ENCODE results near the gene CTIF. TPM values are rescaled to one million over a fixed set of nuclear protein-coding genes. Genes with fewer than 3 reads are reported as not detected.

CTIF gene
- total RNA-seq, 3 donors from 2014 or later = 13.2 to 50.3 (median 19.6) TPM

DNA sequence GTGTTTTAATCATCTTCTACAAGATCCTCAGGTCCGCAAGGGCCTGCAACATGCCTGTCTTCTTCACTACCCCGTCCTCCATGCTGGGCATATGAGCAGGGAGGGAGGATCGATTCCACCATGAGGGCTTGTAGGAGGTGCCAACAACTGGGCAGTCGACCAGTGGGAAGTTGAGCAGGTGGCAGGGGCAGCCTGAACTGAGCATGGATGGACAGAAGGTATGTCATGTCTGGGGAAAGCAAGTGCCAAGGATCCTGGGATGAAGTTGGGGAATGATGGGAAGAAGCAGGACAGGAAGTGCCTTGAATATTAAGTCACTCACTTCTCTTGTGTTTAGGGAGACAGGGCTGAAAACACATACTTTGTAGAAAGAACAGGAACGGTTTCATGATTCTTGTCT is 44.7 kb downstream of the CTIF start:
- H3K9me3 ChIP-seq = no peaks in the 10 kb centered on the region
- TF ChIP-seq, protein P1, sequence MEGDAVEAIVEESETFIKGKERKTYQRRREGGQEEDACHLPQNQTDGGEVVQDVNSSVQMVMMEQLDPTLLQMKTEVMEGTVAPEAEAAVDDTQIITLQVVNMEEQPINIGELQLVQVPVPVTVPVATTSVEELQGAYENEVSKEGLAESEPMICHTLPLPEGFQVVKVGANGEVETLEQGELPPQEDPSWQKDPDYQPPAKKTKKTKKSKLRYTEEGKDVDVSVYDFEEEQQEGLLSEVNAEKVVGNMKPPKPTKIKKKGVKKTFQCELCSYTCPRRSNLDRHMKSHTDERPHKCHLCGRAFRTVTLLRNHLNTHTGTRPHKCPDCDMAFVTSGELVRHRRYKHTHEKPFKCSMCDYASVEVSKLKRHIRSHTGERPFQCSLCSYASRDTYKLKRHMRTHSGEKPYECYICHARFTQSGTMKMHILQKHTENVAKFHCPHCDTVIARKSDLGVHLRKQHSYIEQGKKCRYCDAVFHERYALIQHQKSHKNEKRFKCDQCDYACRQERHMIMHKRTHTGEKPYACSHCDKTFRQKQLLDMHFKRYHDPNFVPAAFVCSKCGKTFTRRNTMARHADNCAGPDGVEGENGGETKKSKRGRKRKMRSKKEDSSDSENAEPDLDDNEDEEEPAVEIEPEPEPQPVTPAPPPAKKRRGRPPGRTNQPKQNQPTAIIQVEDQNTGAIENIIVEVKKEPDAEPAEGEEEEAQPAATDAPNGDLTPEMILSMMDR (IDR thresholded peaks at IDR 0.05) = no peak
- ATAC-seq = no peak

DNA sequence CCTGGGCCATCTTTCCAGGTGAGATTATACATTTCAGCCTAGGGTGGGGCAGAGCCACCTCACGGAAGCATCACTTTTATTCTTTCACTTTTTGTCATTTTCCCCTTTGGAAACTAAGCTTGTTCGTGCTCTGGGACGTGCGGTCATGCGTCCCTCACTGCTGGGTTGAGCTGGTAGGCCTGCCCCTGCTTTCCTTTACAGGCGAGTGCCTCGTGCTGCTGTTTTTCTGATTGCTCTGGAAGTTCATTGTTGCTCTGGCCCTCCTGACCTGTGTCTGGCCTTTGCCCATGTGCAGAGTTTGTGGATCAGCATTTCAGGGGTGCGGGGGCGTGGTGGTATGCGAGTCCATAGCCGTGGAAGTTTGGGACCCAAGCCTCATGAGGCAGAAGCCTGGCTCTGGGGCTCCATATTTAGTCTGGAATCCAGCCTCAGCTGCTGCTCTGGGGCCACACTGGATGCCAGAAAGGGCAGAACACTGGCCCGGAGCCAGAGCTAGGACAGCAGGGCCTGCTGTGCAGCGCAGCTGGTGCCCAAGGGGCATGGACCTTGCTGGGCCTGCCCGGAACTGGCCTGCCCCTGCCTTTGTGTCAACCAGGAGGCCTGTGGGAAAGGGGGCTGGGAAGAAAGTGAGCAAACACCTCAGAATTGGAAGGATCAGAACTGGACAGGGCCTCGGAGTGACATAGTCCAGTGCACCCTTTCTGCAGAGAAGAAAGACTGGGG is 51.1 kb downstream of the CTIF start:
- no peaks in the 10 kb centered on the region for H3K9me3 ChIP-seq
- H3K4me3 ChIP-seq = no peak overlapping the region
- TF ChIP-seq, protein P1 (IDR thresholded peaks at IDR 0.05) = no peak
- no peaks in the 10 kb centered on the region for H3K4me1 ChIP-seq (ENCODE audit: low read depth)
- H3K36me3 ChIP-seq (ENCODE audit: low read depth) = no peaks in the 10 kb centered on the region
- no peak for ATAC-seq
- no peak for DNase-seq
- intact Hi-C loops (cut with DNase I, micrococcal nuclease) = no loop called here

More for the DNA sequence above, 44.7 kb downstream of the CTIF start:
- H3K4me3 ChIP-seq = no peak overlapping the region
- no peaks in the 10 kb centered on the region for H3K36me3 ChIP-seq (ENCODE audit: low read depth)
- intact Hi-C loops (cut with DNase I, micrococcal nuclease) = no loop called here
- H3K4me1 ChIP-seq (ENCODE audit: low read depth) = no peaks in the 10 kb centered on the region
- DNase-seq = no peak

DNA sequence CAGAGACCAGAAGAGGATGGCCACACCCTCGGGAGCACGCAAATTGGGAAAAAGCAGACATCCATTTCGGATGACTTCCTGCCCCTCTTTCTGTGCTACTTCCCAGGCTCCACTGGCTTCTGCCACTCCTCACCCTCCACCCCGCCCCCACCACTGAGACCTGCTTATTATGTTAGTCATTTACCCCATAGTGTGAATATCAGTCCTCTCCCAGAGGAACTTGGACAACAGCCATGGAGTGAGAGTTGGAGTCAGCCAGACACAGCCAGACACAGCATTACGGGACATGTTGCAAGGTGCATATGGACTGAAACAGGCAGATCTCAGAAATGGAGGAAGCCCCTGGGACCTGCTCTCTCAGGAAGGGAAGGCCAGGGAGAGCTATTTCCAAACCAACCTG is 51.8 kb downstream of the CTIF start:
- ATAC-seq = no peak
- TF ChIP-seq, protein P1 (IDR thresholded peaks at IDR 0.05) = no peak
- no peak for DNase-seq
- H3K9me3 ChIP-seq = no peaks in the 10 kb centered on the region
- no peaks in the 10 kb centered on the region for H3K4me1 ChIP-seq (ENCODE audit: low read depth)
- H3K36me3 ChIP-seq (ENCODE audit: low read depth) = no peaks in the 10 kb centered on the region
- H3K4me3 ChIP-seq = no peak overlapping the region
- intact Hi-C loops (cut with DNase I, micrococcal nuclease) = no loop called here

DNA sequence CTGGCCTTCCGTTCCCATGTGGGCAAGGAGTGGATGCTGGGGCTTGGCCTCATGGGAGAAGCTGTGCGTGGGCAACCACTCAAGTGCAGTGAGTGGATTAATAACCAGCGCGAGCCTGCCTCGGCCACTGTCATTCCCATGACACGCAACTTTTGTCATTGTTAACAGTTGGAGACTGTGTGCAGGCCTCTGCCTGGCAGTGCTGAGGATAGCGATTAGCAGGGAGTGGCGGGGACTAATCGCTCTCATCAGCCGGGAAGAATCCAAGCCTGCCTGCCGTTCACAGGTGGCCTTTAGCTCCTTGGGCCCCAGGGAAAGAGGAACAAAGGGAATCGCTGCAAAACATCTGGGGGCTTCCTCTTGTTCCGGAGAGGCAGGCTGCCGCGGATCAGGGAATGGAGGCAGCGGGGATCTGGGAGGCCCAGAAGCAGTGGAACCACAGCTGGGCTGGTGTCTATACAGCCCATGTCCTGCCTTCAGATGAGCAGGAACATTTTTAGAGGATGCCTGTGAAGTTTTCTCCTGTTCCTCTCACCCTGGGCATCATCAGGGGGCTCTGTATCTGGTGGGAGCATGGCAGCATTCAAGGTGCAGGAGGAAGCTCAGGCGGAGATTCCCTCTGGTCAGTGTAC is 53.8 kb downstream of the CTIF start:
- ATAC-seq = no peak
- TF ChIP-seq, protein P1 (IDR thresholded peaks at IDR 0.05) = no peak
- Histone ChIP-seq H3K36me3 (ENCODE audit: low read depth) (no peaks in the 10 kb centered on the region), H3K9me3 (no peaks in the 10 kb centered on the region), H3K4me1 (ENCODE audit: low read depth) (no peaks in the 10 kb centered on the region), H3K4me3 (no peak overlapping the region)
- intact Hi-C loops (cut with DNase I, micrococcal nuclease) = no loop called here
- DNase-seq = no peak

DNA sequence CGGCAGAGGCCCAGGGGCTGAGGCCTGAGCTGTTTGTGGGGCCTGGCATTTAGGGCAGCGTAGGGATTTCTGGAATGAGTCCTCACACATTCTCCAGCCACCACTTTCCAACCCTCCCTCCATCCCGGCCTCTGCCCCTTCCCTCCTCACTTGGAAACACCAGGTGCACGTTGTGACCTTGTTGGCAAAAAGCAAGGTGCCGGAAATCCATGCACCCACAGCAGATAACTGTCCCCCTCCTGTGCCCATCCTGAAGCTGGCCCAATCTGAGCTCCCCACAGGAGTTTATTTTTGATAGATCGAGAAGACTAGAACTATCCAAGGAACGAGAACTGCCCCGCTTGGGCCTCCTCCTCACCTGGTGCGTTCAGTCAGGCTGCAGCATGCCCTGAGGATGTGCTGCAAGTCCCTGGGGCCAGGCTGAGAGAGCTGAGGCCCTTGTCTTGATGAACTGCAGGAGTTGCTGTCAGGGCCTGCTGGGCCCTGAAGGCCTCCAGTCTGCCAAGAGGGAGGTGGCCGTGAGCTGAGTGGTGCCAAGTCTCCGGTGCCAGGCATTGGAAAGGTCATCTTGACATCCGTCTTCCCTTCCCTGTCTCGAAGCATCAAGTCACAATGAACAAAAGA is 55.8 kb downstream of the CTIF start:
- no peak for DNase-seq
- no peaks in the 10 kb centered on the region for H3K36me3 ChIP-seq (ENCODE audit: low read depth)
- H3K4me1 ChIP-seq (ENCODE audit: low read depth) = no peaks in the 10 kb centered on the region
- ATAC-seq = no peak
- H3K9me3 ChIP-seq = no peaks in the 10 kb centered on the region
- intact Hi-C loops (cut with DNase I, micrococcal nuclease) = no loop called here
- TF ChIP-seq, protein P1 (IDR thresholded peaks at IDR 0.05) = no peak
- no peak overlapping the region for H3K4me3 ChIP-seq

Data from mucosa of descending colon (tissue), 3 donors.